ENCODE results near the gene CTNNA1. TPM values are rescaled to one million over a fixed set of nuclear protein-coding genes. Genes with fewer than 3 reads are reported as not detected.

Gene CTNNA1
- total RNA-seq, 4 donors from 2014 or later: 92.6 to 164 (median 114) TPM

GRCh38 chr5:138717399-138717798 lies 35.8 kb upstream of the CTNNA1 start:
- Histone ChIP-seq H3K27me3 (no peaks in the 10 kb centered on the region), H3K9me3 (no peaks in the 10 kb centered on the region), H3K36me3 (no peaks in the 10 kb centered on the region), H3K4me3 (no peak overlapping the region), H3K4me1 (peaks cover 0 to 12% of the 10 kb centered on the region in 2 donors), H3K27ac (no peak overlapping the region)
- intact Hi-C loops (cut with DNase I; ENCODE audit: low total_unique reads) (no loop called here), in situ Hi-C loops (cut with MboI; ENCODE audit: low sequenced_read_pairs in 4 of 4) (no loop called here)
- TF ChIP-seq, protein P1, sequence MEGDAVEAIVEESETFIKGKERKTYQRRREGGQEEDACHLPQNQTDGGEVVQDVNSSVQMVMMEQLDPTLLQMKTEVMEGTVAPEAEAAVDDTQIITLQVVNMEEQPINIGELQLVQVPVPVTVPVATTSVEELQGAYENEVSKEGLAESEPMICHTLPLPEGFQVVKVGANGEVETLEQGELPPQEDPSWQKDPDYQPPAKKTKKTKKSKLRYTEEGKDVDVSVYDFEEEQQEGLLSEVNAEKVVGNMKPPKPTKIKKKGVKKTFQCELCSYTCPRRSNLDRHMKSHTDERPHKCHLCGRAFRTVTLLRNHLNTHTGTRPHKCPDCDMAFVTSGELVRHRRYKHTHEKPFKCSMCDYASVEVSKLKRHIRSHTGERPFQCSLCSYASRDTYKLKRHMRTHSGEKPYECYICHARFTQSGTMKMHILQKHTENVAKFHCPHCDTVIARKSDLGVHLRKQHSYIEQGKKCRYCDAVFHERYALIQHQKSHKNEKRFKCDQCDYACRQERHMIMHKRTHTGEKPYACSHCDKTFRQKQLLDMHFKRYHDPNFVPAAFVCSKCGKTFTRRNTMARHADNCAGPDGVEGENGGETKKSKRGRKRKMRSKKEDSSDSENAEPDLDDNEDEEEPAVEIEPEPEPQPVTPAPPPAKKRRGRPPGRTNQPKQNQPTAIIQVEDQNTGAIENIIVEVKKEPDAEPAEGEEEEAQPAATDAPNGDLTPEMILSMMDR (IDR thresholded peaks at IDR 0.05 in 4 of 5, conservative IDR thresholded peaks at IDR 0.05 in 1 of 5): no peak
- DNase-seq (no peak), ATAC-seq (no peak)

- in situ Hi-C loops (cut with MboI; ENCODE audit: low sequenced_read_pairs in 4 of 4): no loop called here
- no peak for DNase-seq
These were observed 33.4 kb upstream of the CTNNA1 start for GRCh38 chr5:138719811-138720210.

DNA sequence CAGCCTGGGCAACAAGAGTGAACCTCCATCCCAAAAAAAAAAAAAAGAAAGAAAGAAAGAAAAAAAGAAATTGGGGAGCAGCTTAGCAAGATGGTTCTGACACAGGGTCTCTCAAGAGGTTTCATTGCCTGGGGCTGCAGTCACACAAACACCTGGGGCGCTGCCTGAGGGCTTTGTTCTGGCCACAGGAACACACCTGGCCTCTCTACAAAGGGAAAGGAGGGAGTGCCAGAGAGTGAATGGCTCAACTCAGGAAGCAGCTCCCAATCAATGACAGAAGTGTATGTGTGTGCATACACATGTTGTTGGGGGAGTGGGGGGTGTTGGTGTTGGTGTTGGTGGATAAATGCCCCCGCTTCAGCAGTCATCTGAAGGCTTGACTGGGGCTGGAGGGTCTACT lies 32.4 kb upstream of the CTNNA1 start:
- H3K4me3 ChIP-seq: no peak overlapping the region
- H3K36me3 ChIP-seq: no peaks in the 10 kb centered on the region
- intact Hi-C loops (cut with DNase I; ENCODE audit: low total_unique reads) (no loop called here), in situ Hi-C loops (cut with MboI; ENCODE audit: low sequenced_read_pairs in 4 of 4) (no loop called here)
- no peaks in the 10 kb centered on the region for H3K9me3 ChIP-seq
- TF ChIP-seq POLR2A (IDR thresholded peaks at IDR 0.05): no peak
- TF ChIP-seq, protein P1 (IDR thresholded peaks at IDR 0.05 in 4 of 5, conservative IDR thresholded peaks at IDR 0.05 in 1 of 5): no peak
- H3K27ac ChIP-seq: no peak overlapping the region
- no peaks in the 10 kb centered on the region for H3K27me3 ChIP-seq
- ATAC-seq (no peak), DNase-seq (no peak)
- peaks cover 19 to 45% of the 10 kb centered on the region in 2 donors for H3K4me1 ChIP-seq

More at GRCh38 chr5:138719811-138720210, 33.4 kb upstream of the CTNNA1 start:
- H3K4me3 ChIP-seq: no peak overlapping the region
- no peaks in the 10 kb centered on the region for H3K9me3 ChIP-seq
- no peaks in the 10 kb centered on the region for H3K36me3 ChIP-seq
- no peak for ATAC-seq
- no peak overlapping the region for H3K27ac ChIP-seq
- H3K4me1 ChIP-seq: peaks cover 8 to 35% of the 10 kb centered on the region in 2 donors
- TF ChIP-seq, protein P1 (IDR thresholded peaks at IDR 0.05 in 4 of 5, conservative IDR thresholded peaks at IDR 0.05 in 1 of 5): no peak
- TF ChIP-seq POLR2A (IDR thresholded peaks at IDR 0.05): no peak
- H3K27me3 ChIP-seq: no peaks in the 10 kb centered on the region
- intact Hi-C loops (cut with DNase I; ENCODE audit: low total_unique reads): no loop called here

DNA sequence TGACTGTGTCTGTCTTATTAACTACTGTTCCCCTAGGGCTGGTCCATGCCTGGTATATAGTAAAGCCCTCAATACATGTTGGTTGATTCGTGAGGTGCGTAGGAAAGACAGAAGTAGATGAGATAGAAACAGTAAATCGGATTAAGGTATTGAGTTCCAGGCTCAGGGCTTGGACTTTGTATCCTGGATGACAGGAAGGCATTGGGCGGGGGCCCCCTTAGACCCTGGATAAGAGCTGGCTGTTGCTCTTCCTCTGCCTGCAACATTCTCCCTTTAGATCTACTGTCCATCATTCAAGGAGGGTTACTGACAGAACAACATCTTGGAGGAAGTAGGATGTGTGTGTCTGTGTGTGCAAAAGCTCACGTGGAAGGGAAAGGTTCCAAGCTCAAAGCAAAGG lies 31.2 kb upstream of the CTNNA1 start:
- in situ Hi-C loops (cut with MboI; ENCODE audit: low sequenced_read_pairs in 4 of 4) (no loop called here), intact Hi-C loops (cut with DNase I; ENCODE audit: low total_unique reads) (no loop called here)
- DNase-seq (no peak), ATAC-seq (no peak)
- no peaks in the 10 kb centered on the region for H3K27me3 ChIP-seq
- no peak for TF ChIP-seq POLR2A (IDR thresholded peaks at IDR 0.05)
- TF ChIP-seq, protein P1 (IDR thresholded peaks at IDR 0.05 in 4 of 5, conservative IDR thresholded peaks at IDR 0.05 in 1 of 5): no peak
- H3K4me3 ChIP-seq: no peak overlapping the region
- H3K4me1 ChIP-seq: peaks cover 24 to 38% of the 10 kb centered on the region in 2 donors
- H3K9me3 ChIP-seq: no peaks in the 10 kb centered on the region
- H3K36me3 ChIP-seq: no peaks in the 10 kb centered on the region
- no peak overlapping the region for H3K27ac ChIP-seq

- in situ Hi-C loops (cut with MboI; ENCODE audit: low sequenced_read_pairs in 4 of 4): no loop called here
- no peak for DNase-seq
- no peak for ATAC-seq
- H3K27ac ChIP-seq: no peak overlapping the region
- H3K4me1 ChIP-seq: peaks cover 24 to 37% of the 10 kb centered on the region in 2 donors
- no peaks in the 10 kb centered on the region for H3K9me3 ChIP-seq
- no peaks in the 10 kb centered on the region for H3K27me3 ChIP-seq
- intact Hi-C loops (cut with DNase I; ENCODE audit: low total_unique reads): no loop called here
- H3K4me3 ChIP-seq: no peak overlapping the region
- no peaks in the 10 kb centered on the region for H3K36me3 ChIP-seq
- TF ChIP-seq, protein P1 (IDR thresholded peaks at IDR 0.05 in 4 of 5, conservative IDR thresholded peaks at IDR 0.05 in 1 of 5): no peak
- no peak for TF ChIP-seq POLR2A (IDR thresholded peaks at IDR 0.05)
These were observed 30.6 kb upstream of the CTNNA1 start for GRCh38 chr5:138722544-138723177.
